T-helper 1 cell treated with Interleukin-12 subunit alpha and Interleukin-12 subunit beta and Interleukin-4 antibody, amounts not matched to agents 30 ng/mL and 1 ng/mL, for 36 hours (primary cell): ENCODE results near the gene USP36. TPM values are rescaled to one million over a fixed set of nuclear protein-coding genes. Genes with fewer than 3 reads are reported as not detected.

Experiments used
- intact Hi-C: fragments of 100-400 bp; cut with micrococcal nuclease; formaldehyde crosslinking; loops from one replicate; pipeline ENCODE4 v1.15.1; 2024
- total RNA-seq: library from RNA; stranded (reverse); gene quantifications from 2 replicates; pipeline ENCODE4 v1.2.3, GENCODE V29; 2022

Gene USP36
- total RNA-seq, 1 donor from 2014 or later = 110 TPM

GRCh38 chr17:78794864-78795640 lies 45.6 kb downstream of the USP36 start:
- intact Hi-C loops = no loop called here

- intact Hi-C loops = no loop called here
These were observed 46.2 kb downstream of the USP36 start for GRCh38 chr17:78794399-78794798.

GRCh38 chr17:78793968-78794367 lies 46.6 kb downstream of the USP36 start:
- intact Hi-C loops = no loop called here

GRCh38 chr17:78793415-78793814 lies 47.2 kb downstream of the USP36 start:
- intact Hi-C loops = no loop called here

DNA sequence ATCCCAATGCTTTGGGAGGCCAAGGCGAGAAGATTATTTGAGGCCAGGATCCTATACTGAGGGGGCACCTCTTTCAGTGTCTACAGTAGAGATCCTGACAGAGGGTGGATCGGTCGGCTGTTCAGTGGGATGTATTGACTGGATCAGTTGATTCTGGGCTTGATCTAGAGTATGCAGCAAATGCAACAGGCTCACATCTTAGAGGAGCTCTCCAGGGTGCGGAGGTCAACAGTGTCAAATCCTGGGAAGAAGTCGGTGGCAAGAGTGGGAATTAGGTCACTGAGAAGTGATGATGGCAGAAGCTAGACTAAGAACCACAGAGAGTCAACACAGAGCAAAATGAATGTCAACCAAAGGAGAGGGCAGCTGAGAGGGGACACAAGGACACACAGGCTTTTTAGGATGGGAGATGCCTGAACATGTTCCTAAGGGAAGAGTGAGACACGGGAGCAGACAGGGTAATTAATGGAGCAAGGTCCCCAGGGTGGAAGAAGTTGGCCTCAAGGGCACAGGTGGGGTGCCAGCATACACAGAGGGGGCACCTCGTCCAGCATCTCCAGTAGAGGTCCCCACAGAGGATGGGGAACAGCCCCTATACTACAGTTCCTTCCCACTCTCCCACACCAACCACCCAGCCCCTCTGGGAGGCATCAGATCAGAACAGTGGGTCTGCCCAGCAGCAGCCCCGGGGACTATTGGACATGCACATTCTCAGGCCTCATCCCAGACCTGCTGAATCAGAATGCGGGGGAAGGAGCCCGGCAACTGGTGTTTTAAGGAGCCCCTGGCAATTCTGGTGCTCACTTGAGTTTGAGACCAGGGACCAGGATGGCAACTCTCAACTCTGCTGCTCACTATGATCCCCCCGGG lies 48.5 kb downstream of the USP36 start:
- intact Hi-C loops = no loop called here

- intact Hi-C loops = no loop called here
These were observed 50.1 kb downstream of the USP36 start for GRCh38 chr17:78790552-78790951.

DNA sequence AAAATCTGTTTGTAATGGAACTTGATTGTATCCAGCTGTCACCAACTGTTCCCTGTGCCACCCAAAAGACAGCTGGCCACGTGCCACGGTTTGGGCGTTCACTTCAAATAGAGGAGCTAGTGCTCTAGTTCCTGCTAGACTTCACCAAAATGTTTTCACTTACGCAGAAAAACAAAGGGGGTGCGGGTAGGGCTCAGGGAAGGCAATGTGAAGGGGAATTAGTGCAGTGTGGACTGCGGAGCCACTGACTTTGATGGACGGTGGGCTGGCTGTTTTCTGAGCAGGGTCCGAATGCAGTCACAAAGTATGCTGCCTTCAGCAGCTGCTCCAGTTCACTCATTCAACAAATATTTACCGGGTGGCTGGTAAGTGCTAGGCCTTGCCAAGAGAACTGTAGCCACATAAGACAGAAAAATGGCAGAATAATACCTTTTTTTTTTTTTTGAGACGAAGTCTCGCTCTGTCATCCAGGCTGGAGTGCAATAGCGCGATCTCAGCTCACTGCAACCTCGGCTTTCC lies 50.9 kb downstream of the USP36 start:
- intact Hi-C loops = no loop called here

GRCh38 chr17:78789149-78789662 lies 51.4 kb downstream of the USP36 start:
- intact Hi-C loops = no loop called here

DNA sequence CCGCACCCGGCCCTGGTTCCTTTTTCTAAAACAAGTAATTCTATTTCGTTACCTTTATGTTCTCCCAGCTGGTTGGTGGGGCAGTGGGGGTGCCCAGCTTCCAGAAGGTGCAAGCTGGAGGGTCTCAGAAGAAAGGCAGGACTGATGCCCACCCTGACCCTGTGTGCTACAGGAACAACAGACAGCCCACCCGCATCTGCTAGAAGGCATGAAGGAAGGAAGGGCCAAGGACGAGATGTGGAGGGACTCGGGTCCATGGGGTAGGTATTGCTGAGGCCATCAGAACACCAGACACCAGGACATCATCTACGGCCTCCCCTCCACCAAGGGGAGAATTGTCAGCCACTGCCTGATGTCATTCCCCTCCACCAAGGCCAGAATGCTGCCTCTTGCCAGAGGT lies 52.2 kb downstream of the USP36 start:
- intact Hi-C loops = no loop called here

GRCh38 chr17:78787444-78787843 lies 53.2 kb downstream of the USP36 start:
- intact Hi-C loops = no loop called here

- intact Hi-C loops = loop anchor here (2.0 kb wide), 1 partner anchor 13 kb away; no protein-coding TSS in a partner anchor
These were observed 55.0 kb downstream of the USP36 start for GRCh38 chr17:78785663-78786057.

- intact Hi-C loops = loop anchor here (2.0 kb wide), 1 partner anchor 14 kb away; no protein-coding TSS in a partner anchor
These were observed 55.5 kb downstream of the USP36 start for GRCh38 chr17:78785011-78785662.

- intact Hi-C loops = loop anchor here (2.0 to 5.0 kb wide), 3 partner anchors 14 to 532 kb away; no protein-coding TSS in a partner anchor
These were observed 56.3 kb downstream of the USP36 start for GRCh38 chr17:78784352-78784751.

GRCh38 chr17:78783711-78784324 lies 56.8 kb downstream of the USP36 start:
- intact Hi-C loops = loop anchor here (2.0 to 5.0 kb wide), 4 partner anchors 15 to 532 kb away; partner anchors contain the start of gene USP36

DNA sequence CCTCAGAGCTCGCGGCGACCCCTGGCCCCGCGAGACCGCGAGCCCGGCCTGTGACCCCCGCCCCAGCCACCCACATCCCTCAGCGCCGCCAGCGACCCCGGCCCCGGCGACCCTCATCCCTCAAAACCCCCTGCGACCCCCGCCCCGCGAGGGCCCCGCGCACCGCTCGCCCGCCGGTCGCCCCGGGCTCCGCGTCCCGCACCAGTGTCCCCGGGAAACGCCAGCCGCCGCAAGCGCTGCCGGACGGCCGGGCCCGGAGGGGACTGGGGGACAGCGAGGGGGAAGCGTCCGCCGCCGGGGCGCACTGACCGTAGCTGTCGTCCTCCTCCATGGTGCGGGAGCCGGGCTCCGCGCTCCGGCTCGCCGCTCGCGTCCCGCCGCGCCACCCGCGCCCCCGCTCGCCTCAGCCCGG lies 58.7 kb downstream of the USP36 start, which contains the start of gene CYTH1:
CYTH1 (minus strand) TSS at position 381 of the 412 bp plus-strand sequence; CDS start at position 331, 50 bp downstream.
- intact Hi-C loops = loop anchor here (1.0 to 5.0 kb wide), 5 partner anchors 23 to 530 kb away; partner anchors contain the start of gene USP36

DNA sequence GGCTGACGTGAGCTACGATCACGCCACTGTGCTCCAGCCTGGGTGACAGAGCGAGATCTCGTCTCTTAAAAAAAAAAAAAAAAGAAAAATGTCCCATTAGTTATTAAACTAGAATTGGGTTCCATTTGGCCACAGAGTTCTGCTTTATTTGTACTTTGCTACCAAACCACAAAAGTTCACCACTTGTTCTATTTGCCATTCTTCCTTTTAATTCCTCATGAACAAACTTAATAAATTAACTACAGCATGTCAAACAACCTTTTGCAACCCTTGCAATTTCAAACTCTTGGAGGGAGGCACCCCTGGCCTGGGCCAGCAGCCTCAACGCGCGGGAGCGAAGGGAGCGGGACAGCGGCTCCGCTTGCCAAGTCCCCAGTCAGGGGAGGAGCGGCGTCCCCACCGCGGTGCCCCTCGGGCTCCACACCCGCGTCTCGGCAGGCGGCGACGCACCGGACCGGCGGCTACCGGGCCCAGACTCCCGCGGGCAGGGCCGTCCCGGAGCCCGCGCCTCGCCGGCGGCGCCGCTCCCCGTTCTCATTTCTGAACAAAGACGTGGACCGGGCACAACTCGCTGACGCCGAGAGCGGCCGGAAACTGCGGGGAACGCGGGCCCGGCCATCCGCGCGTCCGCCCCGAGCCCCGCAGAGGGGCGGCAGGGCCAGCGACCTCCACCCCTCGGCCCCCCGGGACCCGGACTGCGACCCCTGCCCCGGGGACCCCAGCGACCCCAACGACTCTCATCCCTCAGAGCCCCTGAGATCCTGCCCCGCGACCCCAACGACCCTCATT lies 59.3 kb downstream of the USP36 start:
- intact Hi-C loops = loop anchor here (5.0 kb wide), 2 partner anchors 424 to 529 kb away; no protein-coding TSS in a partner anchor

GRCh38 chr17:78780335-78780734 lies 60.3 kb downstream of the USP36 start:
- intact Hi-C loops = loop anchor here (1.0 to 5.0 kb wide), 3 partner anchors 44 to 528 kb away; no protein-coding TSS in a partner anchor

DNA sequence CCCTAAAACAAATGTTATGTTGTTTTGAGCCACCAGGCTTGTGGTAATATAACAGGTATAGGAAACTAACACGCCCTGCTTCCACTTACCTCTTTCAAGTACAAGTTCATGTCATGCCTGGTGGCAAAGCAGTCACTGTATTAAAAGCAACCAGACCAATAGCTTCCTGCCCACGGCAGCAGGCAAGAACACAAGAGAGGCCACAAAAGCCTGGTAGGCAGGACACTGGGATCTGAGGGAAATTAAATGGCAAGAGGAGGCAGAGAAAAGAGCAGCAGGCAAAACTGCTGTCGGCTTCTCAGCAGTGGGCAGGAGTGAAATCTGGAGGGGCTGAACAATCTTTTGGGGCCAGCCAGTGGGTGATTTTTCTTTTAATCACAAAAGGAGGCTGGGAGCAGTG lies 60.8 kb downstream of the USP36 start:
- intact Hi-C loops = loop anchor here (1.0 to 5.0 kb wide), 5 partner anchors 21 to 528 kb away; no protein-coding TSS in a partner anchor

DNA sequence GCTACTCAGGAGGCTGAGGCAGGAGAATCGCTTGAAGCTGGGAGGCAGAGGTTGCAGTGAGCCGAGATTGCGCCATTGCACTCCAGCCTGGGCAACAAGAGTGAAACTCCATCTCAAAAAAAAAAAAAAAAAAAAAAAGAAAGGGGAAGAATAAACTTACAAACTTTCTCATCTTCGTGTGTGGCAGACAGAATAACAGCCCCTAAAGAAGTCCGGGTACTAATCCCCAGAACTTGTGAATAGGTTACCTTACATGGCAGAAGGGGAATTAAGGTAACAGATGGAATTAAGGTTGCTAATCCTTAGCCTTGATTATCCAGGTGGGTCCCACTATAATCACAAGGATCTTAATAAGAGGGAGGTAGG lies 61.3 kb downstream of the USP36 start:
- intact Hi-C loops = loop anchor here (1.0 kb wide), 2 partner anchors 20 to 31 kb away; no protein-coding TSS in a partner anchor
